GM21447 (cell line): ENCODE measurements around the gene ENOX1.

ENCODE experiments used
- ATAC-seq: cut with Tn5 transposase; IDR thresholded peaks from one replicate; pipeline ENCODE4 v1.9.1; 2021; ENCODE audit not compliant: unreplicated experiment

The ENOX1 gene

DNA sequence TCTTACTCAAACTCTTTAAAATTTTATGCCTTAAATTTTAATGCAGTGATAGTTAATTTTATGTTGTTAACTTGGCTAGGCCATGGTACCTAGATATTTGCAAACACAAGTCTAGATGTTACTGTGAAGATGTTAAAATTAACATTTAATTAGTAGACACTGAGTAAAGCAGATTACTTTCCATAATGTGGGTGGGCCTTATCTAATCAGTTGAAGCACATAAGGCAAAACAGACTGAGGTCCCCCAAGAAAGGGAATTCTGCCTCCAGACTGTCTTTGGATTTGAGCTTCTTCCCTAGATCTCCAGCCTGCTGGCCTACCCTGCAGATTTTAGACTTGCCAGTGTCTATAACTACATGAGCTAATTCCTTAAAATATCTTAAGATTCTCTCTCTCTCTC lies 294.0 kb downstream of the ENOX1 start:
- ATAC-seq, result no peak

DNA sequence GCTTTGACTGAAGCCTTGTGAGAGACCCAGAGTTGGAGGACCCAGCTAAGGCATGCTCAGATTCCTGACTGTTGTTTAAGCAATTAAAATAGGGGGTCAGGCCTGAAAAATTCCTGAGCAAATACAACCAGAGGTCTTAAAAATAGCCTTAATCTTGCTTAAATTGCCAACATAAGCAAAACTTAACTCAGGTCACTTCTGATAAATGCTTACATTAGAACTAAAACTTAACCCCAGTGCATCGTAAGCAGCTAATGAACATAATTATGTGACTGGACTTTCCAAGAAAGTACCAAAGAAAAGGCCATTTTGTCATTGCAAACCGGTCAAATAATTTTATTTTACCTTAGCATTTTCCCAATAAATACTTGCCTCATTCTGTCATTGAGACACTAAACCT lies 294.5 kb downstream of the ENOX1 start:
- ATAC-seq, result no peak

DNA sequence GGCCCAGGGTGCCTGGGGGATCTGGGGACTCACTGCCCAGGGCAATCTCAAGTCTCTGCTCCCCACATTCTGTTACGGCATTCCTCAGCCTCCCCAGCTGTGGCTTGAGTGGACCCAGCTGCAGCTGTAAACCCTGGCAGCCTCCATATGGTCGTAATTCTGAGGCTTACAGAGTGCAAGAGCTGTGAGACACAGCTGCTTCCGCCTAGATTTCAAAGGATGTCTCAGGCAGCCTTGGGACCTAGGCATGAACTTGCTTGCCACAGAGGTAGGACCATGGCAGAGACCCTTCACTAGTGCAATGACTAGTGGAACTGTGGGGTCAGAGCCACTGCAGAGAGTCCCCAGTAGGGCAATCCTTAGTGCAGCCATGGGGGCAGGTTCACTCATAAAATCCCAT lies 297.5 kb downstream of the ENOX1 start:
- ATAC-seq, result no peak

DNA sequence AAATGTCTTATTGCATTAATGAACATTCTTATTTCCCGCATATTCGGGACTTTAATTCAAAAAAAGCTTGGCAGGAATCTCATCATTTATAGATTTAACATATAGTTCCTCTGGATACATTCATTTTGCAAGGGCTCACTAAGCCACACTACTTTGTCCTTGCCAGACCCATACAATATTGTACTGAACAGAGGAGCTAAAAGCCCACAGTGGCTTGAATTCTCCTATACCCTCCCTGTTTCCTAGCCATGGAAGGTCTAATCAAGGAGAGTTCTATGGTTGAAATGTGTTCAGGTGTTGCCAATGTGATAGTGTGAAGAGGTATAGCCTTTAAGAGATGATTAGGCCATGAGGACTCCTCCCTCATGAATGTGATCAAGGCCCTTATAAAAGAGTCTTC lies 298.9 kb downstream of the ENOX1 start:
- no peak for ATAC-seq

DNA sequence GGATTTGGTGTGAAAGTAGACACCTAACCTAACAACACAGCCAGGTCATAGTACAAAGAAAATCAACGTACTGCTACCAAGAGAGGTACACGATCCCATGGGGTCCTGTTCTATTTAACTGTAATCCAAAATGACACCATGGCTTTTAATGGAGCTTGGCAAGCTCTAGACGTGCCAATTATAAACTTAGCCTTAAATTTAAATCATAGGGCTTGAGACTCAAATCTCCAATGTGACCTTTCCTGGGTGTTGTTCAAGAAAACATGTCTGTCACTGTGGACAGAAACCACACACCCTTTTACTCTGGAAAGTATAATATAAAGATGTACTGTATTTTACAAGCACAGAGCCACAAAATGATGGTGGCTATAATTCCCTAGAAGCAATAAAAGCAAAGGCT lies 299.3 kb downstream of the ENOX1 start:
- no peak for ATAC-seq

DNA sequence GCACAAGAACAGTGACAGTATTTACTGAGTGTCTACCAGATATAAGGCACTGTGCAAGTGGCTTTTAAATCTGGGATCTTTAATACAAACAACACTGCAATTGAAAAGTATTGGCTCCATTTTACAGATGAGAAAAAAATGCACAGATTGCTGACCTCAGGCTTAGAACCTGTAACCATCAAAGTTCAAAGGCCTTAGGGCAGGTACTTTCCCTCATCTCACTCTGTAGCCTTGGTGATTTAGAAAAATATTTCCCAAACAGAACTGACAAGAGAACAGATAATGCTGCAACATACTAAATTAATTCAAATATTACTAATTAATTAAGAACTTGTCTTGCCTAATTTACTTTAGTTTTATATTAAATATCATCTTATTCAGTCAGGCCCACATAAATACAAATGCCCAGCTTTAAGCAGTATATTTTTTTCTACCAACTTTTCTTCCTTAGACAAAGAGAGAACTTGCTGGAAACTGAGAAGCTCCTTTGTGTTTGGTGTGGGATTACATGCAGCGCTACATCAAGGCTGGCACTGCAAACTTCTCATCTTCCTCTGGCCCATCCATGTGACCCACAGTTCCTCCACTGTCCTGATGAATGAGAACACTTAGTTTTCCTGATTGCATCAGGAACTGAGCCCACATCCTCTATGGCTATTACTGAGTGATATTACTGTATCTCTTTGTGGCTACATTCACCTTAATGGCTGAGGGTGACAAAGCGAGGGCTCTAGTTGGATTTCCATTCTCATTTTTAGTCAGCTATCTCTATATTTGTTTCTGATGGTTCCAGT lies 302.1 kb downstream of the ENOX1 start:
- no peak for ATAC-seq

DNA sequence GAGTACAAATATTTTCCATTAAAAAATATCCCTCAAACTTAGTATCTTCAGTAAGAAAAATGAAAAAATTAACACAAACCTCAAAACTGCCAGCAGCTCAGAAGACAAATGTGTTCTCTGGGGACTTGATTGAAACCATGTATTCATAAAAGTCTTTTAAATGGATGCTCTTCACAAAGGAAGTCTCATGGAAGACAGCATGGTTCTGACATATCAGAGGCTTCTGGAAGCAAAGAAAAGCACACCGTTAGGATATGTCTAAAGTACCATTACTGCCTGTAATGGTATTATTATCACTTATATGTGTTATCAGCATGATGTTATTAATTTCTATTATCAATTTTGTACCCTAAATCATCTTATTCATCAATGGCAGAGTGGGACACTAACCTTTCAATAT lies 302.8 kb downstream of the ENOX1 start:
- ATAC-seq, result no peak

DNA sequence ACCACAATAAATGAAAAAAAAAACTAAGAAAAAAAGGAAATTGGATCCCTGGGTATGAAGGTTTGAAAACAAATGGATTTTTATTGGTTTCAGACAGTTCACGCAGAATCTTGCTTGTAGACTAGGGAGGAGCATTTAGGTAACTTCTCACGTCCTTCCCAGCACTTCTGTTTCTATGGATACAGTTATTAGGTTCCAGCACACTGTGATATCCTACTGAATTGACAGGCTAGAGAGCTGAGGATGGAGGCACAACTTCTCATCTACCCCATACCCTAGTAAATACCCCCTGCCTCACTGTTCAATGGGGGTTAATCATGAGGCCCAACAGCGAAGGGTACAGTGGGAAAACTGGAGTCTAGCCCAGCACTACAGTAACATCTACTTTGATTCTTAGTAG lies 304.1 kb downstream of the ENOX1 start:
- ATAC-seq, result no peak

DNA sequence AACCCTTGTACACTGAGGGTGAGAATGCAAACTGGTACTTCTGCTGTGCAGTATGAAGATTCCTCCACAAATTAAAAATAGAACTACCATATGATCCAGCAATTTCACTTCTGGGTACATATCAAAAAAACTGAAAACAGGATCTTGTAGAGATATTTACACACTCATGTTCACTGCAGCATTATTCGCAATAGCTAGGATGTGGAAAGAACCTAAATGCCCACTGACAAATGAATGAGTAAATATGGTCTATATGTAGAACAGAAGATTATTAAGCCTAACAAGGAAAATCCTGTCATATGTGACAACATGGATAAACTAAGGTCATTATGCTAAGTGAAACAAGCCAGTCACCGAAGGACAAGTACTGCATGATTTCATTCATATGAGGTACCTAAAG lies 304.7 kb downstream of the ENOX1 start:
- ATAC-seq, result no peak

DNA sequence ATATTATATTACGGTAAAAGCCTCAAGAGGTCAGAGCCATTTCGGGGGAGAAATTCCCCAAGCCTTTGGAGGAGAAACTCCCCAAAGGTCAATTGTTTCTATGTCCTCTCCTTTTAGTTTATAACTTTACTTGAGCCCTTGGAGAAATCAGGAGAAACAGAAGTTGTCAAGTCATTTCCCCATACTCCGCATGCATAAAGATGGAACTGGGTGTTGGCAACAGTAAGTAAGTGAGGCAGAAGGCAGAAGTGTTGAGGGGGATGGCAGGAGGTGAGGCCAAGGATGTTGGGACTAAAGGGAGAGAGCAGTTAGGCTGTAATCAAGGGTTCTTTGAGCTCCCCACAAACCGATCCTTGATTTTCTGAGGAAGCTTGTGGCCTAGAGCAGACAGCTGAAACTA lies 307.9 kb downstream of the ENOX1 start:
- no peak for ATAC-seq

DNA sequence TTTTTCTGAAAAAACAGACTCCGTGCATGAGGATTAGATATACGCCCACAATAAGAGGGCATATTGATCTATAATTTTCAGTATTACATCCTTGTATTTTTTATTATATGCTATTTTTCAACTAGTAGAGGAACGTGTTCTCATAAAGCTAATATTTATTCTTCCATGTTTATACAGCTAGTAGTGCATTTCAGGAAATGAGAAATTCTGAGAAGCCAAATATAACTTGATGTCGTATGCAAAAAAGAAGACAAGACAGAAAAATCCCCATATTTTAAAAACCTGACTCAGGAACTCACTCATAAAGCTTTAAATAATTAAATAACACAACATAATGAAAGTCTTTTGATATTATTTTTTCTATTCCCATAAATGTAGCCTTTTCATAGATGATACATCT lies 308.6 kb downstream of the ENOX1 start:
- no peak for ATAC-seq

DNA sequence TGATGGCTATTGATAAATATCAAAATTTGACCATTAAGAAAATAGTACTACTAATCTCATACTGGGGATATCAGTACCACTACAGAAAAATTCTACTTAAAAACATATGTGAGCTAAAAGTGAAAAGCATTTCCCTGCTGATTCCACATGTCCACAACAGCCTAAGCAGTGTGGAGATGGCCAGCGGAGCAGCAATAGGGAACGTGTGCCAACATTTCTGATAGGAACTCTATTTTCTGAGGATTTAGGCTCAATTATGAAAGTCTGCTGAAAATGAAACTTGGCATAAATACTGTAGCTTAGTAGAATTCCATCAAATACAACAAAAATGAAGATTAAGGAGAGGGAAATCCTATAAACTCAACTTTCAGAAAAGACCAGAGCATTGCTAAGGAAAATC lies 311.6 kb downstream of the ENOX1 start:
- no peak for ATAC-seq

DNA sequence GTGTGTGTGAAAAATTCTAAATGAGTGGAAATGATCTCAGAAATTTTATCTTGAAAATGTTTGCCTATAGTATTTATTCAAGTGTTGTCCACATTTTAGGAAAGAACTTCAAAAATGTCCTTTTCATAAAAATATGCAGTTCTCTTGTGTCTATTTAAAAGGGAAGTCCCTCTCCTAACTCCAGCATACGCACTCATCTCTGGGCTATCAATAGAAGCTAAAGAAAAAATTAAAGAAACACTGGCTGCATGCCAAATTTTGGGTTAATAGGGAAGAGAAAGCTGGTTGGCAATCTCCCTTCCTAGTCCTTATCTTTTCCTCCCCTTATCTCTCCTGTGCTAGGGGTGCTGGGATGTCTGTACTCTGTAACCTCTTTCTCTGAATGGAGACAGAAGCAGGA lies 313.3 kb downstream of the ENOX1 start:
- no peak for ATAC-seq

DNA sequence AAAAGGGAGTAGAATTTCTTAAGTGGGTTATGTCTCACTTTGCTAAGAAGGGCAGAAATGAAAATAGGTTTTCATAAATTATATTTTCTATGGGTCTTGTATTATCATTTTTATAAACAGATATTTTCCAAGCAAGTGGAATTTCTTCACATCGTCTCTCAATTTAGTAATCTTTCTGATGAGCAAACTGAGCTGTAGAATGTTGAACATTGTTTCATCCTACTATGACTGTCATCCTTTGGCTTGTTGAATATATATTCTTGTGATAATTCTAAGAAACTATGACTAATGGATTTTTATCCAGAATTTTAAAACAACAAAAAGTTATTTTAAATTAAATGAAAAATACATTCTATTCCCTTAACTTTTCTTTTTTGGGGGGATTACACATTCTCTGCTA lies 313.8 kb downstream of the ENOX1 start:
- ATAC-seq, result no peak

DNA sequence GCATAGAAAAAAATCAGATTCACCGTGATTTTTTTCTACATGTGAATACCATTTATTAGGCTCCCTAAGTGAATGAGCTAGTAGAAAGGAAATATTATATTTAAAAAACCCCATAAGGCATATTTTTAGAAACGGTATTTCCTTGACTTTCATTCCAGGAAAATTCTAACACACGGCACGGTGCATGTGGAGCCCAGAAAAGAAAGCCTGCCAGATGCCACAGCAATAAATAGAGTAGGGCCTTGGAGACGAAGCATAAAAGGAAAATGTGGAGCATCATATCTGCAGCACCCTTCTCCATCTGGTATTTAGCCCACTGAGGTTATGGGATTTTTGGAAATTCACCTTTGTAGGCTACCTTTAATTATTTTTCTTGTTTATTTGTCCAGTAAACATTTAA lies 314.4 kb downstream of the ENOX1 start:
- ATAC-seq, result no peak

DNA sequence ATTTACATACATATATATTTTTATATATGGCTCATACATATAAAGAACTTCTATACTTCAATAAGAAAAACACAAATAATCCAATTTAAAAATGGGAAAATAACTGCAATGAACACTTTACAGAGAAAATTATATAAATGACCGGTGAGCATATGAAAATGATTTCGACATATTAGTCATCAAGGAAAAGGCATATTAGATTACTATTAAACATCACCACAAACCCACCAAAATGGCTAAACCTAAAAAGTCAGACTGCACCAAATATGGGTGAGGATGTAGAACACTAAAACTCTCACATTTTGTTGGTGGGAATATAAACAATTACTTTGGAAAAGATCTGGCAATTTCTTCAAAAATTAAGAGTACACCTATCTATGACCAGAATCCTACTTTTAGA lies 316.2 kb downstream of the ENOX1 start:
- ATAC-seq, result no peak

DNA sequence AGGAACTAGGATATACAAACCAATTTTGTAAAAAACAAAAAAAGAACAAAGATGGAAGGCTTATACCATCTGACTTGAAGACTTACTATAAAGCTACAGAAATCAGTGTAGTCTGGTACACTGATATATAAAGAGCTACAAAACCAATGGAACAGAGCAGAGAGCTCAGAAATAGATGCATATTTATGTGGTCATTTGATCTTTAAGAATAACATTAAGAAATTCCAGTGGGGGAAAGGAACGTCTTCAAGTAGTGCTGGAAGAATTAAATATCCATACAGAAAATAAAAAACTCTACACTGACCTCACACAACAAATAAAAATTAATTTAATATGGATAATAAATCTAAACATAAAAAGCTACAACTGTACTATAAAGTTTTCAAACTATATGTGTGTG lies 317.0 kb downstream of the ENOX1 start:
- ATAC-seq, result no peak

DNA sequence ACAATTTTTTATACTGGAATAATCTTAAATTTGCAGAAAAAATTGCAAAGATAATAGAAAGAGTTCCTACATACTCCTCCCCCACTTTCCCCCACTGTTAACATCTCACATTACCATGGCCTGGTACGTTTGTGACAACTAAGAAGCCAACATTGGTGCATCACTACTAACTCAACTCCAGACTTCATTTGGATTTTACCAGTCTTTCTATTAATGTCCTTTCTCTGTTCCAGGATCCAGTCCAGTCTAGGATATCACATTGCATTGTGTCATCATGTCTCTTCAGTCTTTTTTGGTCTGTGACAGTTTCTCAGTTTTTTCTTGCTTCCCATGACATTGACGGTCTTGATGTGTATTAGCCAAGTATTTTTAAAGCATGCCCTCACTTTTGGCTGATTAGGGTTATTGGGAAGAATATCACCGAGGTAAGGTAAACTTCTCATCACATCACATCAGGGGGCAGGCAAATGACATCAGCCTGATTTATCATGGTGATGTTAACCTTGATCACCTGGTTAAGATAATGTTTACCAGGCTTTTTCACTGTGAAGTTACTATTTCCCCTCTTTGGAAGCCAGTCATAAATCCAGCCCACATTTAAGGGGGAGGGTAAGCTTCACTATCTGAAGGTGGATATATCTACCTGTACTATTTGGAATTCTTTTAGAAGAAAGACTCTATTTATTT lies 322.1 kb downstream of the ENOX1 start:
- ATAC-seq, result no peak

DNA sequence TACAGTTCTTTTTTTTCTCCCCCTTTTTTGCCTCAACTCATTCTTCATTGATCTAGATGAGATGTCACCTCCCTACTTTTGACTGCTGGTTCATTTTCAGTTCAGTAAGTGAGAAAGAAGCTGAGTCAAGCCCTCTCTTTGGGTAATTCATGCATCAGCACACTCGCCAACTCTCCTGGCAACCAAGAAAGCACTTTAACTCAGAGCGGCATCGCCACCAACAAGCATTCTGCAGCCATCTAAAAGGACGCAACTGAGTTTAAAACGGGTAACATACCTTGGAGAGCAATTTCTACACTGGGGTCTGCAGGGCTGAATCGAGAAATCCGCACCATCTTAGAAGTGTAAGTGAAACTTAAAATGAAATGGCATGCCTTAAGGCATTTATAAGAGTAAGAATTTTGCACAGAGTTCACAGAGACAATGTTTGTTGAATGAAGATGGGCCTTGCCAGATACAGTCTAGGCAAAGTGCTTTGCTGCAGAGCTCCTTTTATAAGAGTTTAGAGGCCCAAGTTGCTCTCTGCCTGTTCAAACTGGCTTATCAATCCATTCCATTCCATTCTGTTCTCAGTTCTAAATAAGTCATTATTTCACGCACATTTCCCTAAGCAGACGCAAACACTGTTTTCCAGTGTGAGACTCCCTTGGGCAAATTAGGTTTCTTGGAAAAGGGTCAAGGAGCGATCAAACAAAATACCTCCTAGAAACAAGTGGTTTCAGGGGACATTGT lies 338.0 kb downstream of the ENOX1 start:
- no peak for ATAC-seq

DNA sequence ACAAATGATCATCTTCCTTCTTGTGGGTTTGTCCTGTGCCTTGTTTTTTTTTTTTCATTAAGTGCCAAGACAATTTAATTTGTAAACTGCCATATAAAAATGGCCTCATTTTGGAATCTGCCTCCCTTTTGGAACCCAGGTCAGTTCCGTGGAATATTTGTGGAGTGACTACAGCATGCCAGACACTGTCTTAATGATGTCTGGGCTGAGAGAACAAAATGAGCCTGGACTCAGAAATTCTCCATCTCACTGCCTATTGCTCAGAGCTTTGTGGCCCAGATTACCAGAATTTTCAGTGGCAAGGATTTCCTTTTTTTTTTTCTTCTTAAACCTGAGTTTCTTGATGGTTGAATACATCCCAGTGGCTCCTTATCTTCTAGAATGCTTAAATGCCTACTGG lies 340.6 kb downstream of the ENOX1 start:
- ATAC-seq, result no peak

DNA sequence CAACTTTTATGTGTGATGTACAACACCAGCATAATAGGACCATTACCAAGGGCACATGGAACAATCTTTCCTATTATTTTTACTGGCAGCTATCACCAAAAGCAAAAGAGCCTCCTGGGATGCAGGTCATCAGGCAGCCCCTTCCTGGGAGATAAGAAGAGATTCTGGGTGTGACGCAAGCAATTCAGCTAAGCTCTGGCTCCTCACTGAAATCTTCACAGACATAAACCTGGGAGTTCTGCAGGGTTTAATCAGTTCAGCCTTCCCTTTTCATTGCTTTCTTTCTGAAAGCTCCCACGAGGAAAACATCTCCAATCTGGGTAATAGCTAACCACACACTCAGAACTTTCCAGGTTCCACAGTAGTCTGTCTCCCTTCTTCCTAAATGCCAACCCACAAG lies 341.1 kb downstream of the ENOX1 start:
- ATAC-seq, result no peak

DNA sequence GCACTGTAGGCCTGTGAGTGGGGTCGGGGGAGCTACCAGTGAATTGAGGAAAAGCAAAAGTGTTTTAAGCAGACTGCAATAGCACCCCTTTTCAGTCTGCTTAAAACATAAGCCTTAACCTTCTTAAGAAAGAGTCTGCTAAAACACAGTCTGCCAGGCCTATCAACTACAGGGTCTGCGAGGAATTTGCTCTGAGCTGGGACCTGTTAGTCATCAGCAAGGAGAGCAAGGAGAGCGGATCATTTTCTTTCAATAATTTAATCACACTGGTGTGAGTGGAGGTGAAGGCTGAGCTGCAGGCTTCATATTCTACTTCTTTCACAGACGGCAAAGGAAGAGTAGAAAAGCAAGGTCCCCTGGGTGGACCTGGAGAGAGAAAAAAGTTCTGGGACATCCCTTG lies 342.7 kb downstream of the ENOX1 start:
- ATAC-seq, result no peak
